BLaER1 treated with 17β-estradiol and CSF1 and Interleukin-3, amounts not matched to agents 10 nM and 100 nM (cell line): ENCODE measurements around the gene SALL4.
"Not testable (repeated sequence)": the region's sequence is repeated elsewhere in the genome, so short reads cannot be mapped to it uniquely, and the experiment has no call there.

Experiments used
- H3K27ac ChIP-seq, 11 experiments: shearing (Covaris generic); formaldehyde crosslinking; 2 replicates each; pipeline ENCODE4 v1.8.1; 2022
- H3K27me3 ChIP-seq, 11 experiments: shearing (Covaris generic); formaldehyde crosslinking; 2 replicates each; pipeline ENCODE4 v1.8.1; 2022
- H3K36me3 ChIP-seq, 11 experiments: shearing (Covaris generic); formaldehyde crosslinking; 2 replicates each; pipeline ENCODE4 v1.8.1; 2022
- H3K4me1 ChIP-seq, 10 experiments: shearing (Covaris generic); formaldehyde crosslinking; 2 replicates each; pipeline ENCODE4 v1.8.1; 2022
- H3K4me2 ChIP-seq, 11 experiments: shearing (Covaris generic); formaldehyde crosslinking; 2 replicates each; pipeline ENCODE4 v1.8.1; 2022
- H3K4me3 ChIP-seq, 10 experiments: shearing (Covaris generic); formaldehyde crosslinking; 2 replicates each; pipeline ENCODE4 v1.8.1; 2022
- H3K9ac ChIP-seq, 11 experiments: shearing (Covaris generic); formaldehyde crosslinking; 2 replicates each; pipeline ENCODE4 v1.8.1; 2022
- H3K9me3 ChIP-seq, 11 experiments: shearing (Covaris generic); formaldehyde crosslinking; replicated peaks in 1 of 11; 2 replicates each; pipeline ENCODE4 v1.8.1; 2022
- H4K20me1 ChIP-seq, 11 experiments: shearing (Covaris generic); formaldehyde crosslinking; 2 replicates each; pipeline ENCODE4 v1.8.1; 2022
- Cebpa-rat ChIP-seq, 11 experiments: shearing (Covaris generic); IDR thresholded peaks; 2 replicates each; pipeline ENCODE4 v1.8.1; 2022

SALL4 gene

GRCh38 chr20:51772236-51772635, 30.1 kb downstream of the SALL4 start:
- Histone ChIP-seq H3K9ac (no peak overlapping the region), H3K4me2 (no peak overlapping the region), H3K27me3 (peaks cover 0 to 4% (median 0%) of the 10 kb centered on the region in 11 experiments; a peak in 1 of 22 replicates), H3K36me3 (no peaks in the 10 kb centered on the region), H4K20me1 (no peaks in the 10 kb centered on the region), H3K4me3 (no peak overlapping the region), H3K4me1 (peaks cover 0 to 24% (median 11%) of the 10 kb centered on the region in 10 experiments; a peak in 17 of 20 replicates), H3K9me3 (peaks cover 0 to 5% (median 0%) of the 10 kb centered on the region in 11 experiments; a peak in 5 of 22 replicates), H3K27ac (no peak overlapping the region)
- no peak for TF ChIP-seq Cebpa-rat (IDR thresholded peaks at IDR 0.05)

- H3K36me3 ChIP-seq = no peaks in the 10 kb centered on the region
- no peak overlapping the region for H3K9ac ChIP-seq
- no peak overlapping the region for H3K4me3 ChIP-seq
- H3K4me2 ChIP-seq = peak overlapping the region in 1 of 11 experiments; percentile 1; a peak in 1 of 22 replicates
- H3K27ac ChIP-seq = no peak overlapping the region
- TF ChIP-seq Cebpa-rat (IDR thresholded peaks at IDR 0.05) = no peak
- H3K4me1 ChIP-seq = peaks cover 6 to 24% (median 14%) of the 10 kb centered on the region in 10 experiments; a peak in 19 of 20 replicates
- H4K20me1 ChIP-seq = no peaks in the 10 kb centered on the region
- H3K27me3 ChIP-seq = peaks cover 0 to 4% (median 0%) of the 10 kb centered on the region in 11 experiments; a peak in 1 of 22 replicates
- peaks cover 0 to 5% (median 0%) of the 10 kb centered on the region in 11 experiments; a peak in 5 of 22 replicates for H3K9me3 ChIP-seq
Observed at GRCh38 chr20:51769976-51770615, 32.2 kb downstream of the SALL4 start.

GRCh38 chr20:51768759-51769517, 33.4 kb downstream of the SALL4 start:
- Histone ChIP-seq H3K27me3 (peaks cover 0 to 4% (median 0%) of the 10 kb centered on the region in 11 experiments; a peak in 1 of 22 replicates), H3K4me3 (no peak overlapping the region)

GRCh38 chr20:51767867-51768758, 34.2 kb downstream of the SALL4 start, which contains the start of gene ATP9A:
TSS of gene ATP9A (minus strand) at chr20:51768390. CDS start at chr20:51768369, 21 bp downstream.
- Histone ChIP-seq H3K27ac (no peak within 1 kb of the TSS), H3K4me3 (peak within 1 kb of the TSS in 7 of 10 experiments; percentile 46 to 63 (median 53); a peak in 14 of 20 replicates), H3K4me2 (peak within 1 kb of the TSS; percentile 50 to 70 (median 58); a peak in 19 of 22 replicates), H3K27me3 (peaks cover 0 to 4% (median 0%) of the 10 kb centered on the region in 11 experiments; a peak in 1 of 22 replicates), H3K9ac (peak within 1 kb of the TSS in 1 of 11 experiments; percentile 57; a peak in 2 of 22 replicates), H3K36me3 (no peaks in the 10 kb centered on the region), H3K4me1 (peaks cover 6 to 31% (median 23%) of the 10 kb centered on the region in 10 experiments; a peak in 19 of 20 replicates), H3K9me3 (peaks cover 0 to 5% (median 0%) of the 10 kb centered on the region in 11 experiments; a peak in 5 of 22 replicates), H4K20me1 (no peaks in the 10 kb centered on the region)
- no peak for TF ChIP-seq Cebpa-rat (IDR thresholded peaks at IDR 0.05)

More at GRCh38 chr20:51768759-51769517, 33.4 kb downstream of the SALL4 start:
- Histone ChIP-seq H3K27ac (no peak overlapping the region), H3K36me3 (no peaks in the 10 kb centered on the region), H3K4me2 (no peak overlapping the region), H3K9me3 (peaks cover 0 to 5% (median 0%) of the 10 kb centered on the region in 11 experiments; a peak in 5 of 22 replicates), H4K20me1 (no peaks in the 10 kb centered on the region), H3K4me1 (peaks cover 6 to 29% (median 24%) of the 10 kb centered on the region in 10 experiments; a peak in 19 of 20 replicates), H3K9ac (no peak overlapping the region)
- no peak for TF ChIP-seq Cebpa-rat (IDR thresholded peaks at IDR 0.05)

GRCh38 chr20:51766994-51767866, 35.1 kb downstream of the SALL4 start:
- Histone ChIP-seq H3K4me2 (peak overlapping the region; percentile 50 to 70 (median 58)), H3K9me3 (peaks cover 0 to 5% (median 0%) of the 10 kb centered on the region in 11 experiments; a peak in 5 of 22 replicates), H3K27me3 (peaks cover 0 to 4% (median 0%) of the 10 kb centered on the region in 11 experiments; a peak in 1 of 22 replicates), H3K4me3 (peak overlapping the region; percentile 31 to 63 (median 50); a peak in 19 of 20 replicates), H3K4me1 (peaks cover 6 to 33% (median 20%) of the 10 kb centered on the region in 10 experiments; a peak in 19 of 20 replicates), H3K9ac (peak overlapping the region in 6 of 11 experiments; percentile 35 to 57 (median 46); a peak in 6 of 22 replicates), H3K36me3 (no peaks in the 10 kb centered on the region), H3K27ac (peak overlapping the region in 6 of 11 experiments; percentile 9 to 54 (median 36); a peak in 4 of 22 replicates), H4K20me1 (no peaks in the 10 kb centered on the region)
- TF ChIP-seq Cebpa-rat (IDR thresholded peaks at IDR 0.05) = no peak

- H3K27ac ChIP-seq = peak overlapping the region in 4 of 11 experiments; percentile 47 to 69 (median 63); a peak in 2 of 22 replicates
- not testable (repeated sequence) for H3K36me3 ChIP-seq, H3K9me3 ChIP-seq, H4K20me1 ChIP-seq, H3K9ac ChIP-seq, H3K4me3 ChIP-seq, H3K27me3 ChIP-seq
- H3K4me1 ChIP-seq = peaks cover 14 to 42% (median 20%) of the 10 kb centered on the region in 10 experiments
- peak overlapping the region in 2 of 11 experiments; percentile 7 to 51; a peak in 2 of 22 replicates for H3K4me2 ChIP-seq
Observed at GRCh38 chr20:51765381-51765780, 36.9 kb downstream of the SALL4 start.

GRCh38 chr20:51763965-51764602, 38.2 kb downstream of the SALL4 start:
- peak overlapping the region in 1 of 11 experiments; percentile 18; a peak in 1 of 22 replicates for H3K9ac ChIP-seq
- H3K4me1 ChIP-seq = peaks cover 9 to 42% (median 21%) of the 10 kb centered on the region in 10 experiments
- TF ChIP-seq Cebpa-rat (IDR thresholded peaks at IDR 0.05) = peak in 8 of 11 experiments; percentile 21 to 88 (median 70); a peak in 11 of 22 replicates
- peak overlapping the region in 8 of 11 experiments; percentile 39 to 69 (median 52); a peak in 14 of 22 replicates for H3K27ac ChIP-seq
- peak overlapping the region in 10 of 11 experiments; percentile 3 to 51 (median 20); a peak in 17 of 22 replicates for H3K4me2 ChIP-seq
- peaks cover 0 to 8% (median 0%) of the 10 kb centered on the region in 11 experiments; a peak in 5 of 22 replicates for H3K9me3 ChIP-seq
- peaks cover 0 to 4% (median 0%) of the 10 kb centered on the region in 11 experiments; a peak in 1 of 22 replicates for H3K27me3 ChIP-seq
- no peaks in the 10 kb centered on the region for H4K20me1 ChIP-seq
- no peaks in the 10 kb centered on the region for H3K36me3 ChIP-seq
- no peak overlapping the region for H3K4me3 ChIP-seq
